Measurements from ENCODE around the gene RASEF.

DNA sequence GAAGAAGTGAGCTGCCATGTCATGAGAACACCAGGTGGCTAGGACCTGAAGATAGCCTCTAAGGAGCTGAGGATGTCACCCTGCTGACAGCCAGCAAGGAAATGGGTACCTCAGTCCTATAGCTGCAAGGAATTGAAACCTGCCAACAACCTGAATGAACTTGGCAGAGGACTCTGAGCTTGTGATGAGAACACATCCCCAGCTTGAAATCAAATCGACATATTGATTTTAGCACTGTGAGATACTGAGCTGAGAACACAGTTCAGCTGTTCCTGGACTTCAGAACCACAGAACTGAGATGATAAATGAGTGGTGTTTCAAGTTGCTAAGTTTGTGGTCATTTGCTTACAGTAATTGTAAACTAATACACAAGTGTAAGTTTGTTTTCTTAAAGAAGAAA, 5.5 kb upstream of the RASEF start:
- TF ChIP-seq POLR2A (IDR thresholded peaks at IDR 0.05; ENCODE audit: low read depth, low read length) (no peak), TAF1 (IDR thresholded peaks at IDR 0.05; ENCODE audit: borderline replicate concordance, low read depth, low read length) (no peak)

All from GM12892 (cell line).